ENCODE measurements around the gene RAP1A.

Gene RAP1A

GRCh38 chr1:111611986-111612385 is 7.6 kb upstream of the RAP1A start:
- no peak for DNase-seq (ENCODE audit: low spot score)
- POLR2A ChIA-PET (ENCODE audit: low non-redundant PET) = no interaction called here
- TF ChIP-seq CTCF (conservative IDR thresholded peaks at IDR 0.05; ENCODE audit: low read depth) = no peak
- CTCF ChIA-PET = interaction anchor here (0.7 to 0.8 kb wide), 2 partner anchors 78 to 1279 kb away, joined by 3 read pairs; no protein-coding TSS in a partner anchor
- no peak overlapping the region for H3K27ac ChIP-seq

- POLR2A ChIA-PET (ENCODE audit: low non-redundant PET) = interaction anchor here (0.7 kb wide), 1 partner anchor 85 kb away, joined by 6 read pairs; no protein-coding TSS in a partner anchor
- H3K27ac ChIP-seq = no peak overlapping the region
- no peak for TF ChIP-seq CTCF (conservative IDR thresholded peaks at IDR 0.05; ENCODE audit: low read depth)
- no peak for DNase-seq (ENCODE audit: low spot score)
- CTCF ChIA-PET = interaction anchor here (0.6 kb wide), 1 partner anchor 1157 kb away, joined by 4 read pairs; no protein-coding TSS in a partner anchor
Measured at GRCh38 chr1:111615870-111616715, 3.5 kb upstream of the RAP1A start.

- ChIA-PET CTCF (interaction anchor here (1.5 kb wide), 1 partner anchor 110 kb away, joined by 9 read pairs; no protein-coding TSS in a partner anchor), POLR2A (ENCODE audit: low non-redundant PET) (no interaction called here)
- DNase-seq (ENCODE audit: low spot score) = no peak
- TF ChIP-seq CTCF (conservative IDR thresholded peaks at IDR 0.05; ENCODE audit: low read depth) = no peak
- no peak overlapping the region for H3K27ac ChIP-seq
Measured at GRCh38 chr1:111618081-111618480, 1.5 kb upstream of the RAP1A start.

GRCh38 chr1:111618961-111619634 is 491 bp upstream of the RAP1A start:
- ChIA-PET POLR2A (ENCODE audit: low non-redundant PET) (interaction anchor here (0.5 kb wide), 1 partner anchor 69 kb away, joined by 3 read pairs; no protein-coding TSS in a partner anchor), CTCF (interaction anchor here (0.6 to 1.5 kb wide), 3 partner anchors 9 to 111 kb away, joined by 3 to 9 read pairs (median 5); no protein-coding TSS in a partner anchor)
- H3K27ac ChIP-seq = peak overlapping the region; percentile 93
- no peak for DNase-seq (ENCODE audit: low spot score)
- no peak for TF ChIP-seq CTCF (conservative IDR thresholded peaks at IDR 0.05; ENCODE audit: low read depth)

GRCh38 chr1:111620441-111620971 is 917 bp downstream of the RAP1A start:
- POLR2A ChIA-PET (ENCODE audit: low non-redundant PET) = interaction anchor here (0.6 to 0.7 kb wide), 2 partner anchors 29 to 112 kb away, joined by 3 read pairs; no protein-coding TSS in a partner anchor
- no peak for TF ChIP-seq CTCF (conservative IDR thresholded peaks at IDR 0.05; ENCODE audit: low read depth)
- H3K27ac ChIP-seq = peak overlapping the region; percentile 93
- DNase-seq (ENCODE audit: low spot score) = peak; percentile 18
- CTCF ChIA-PET = interaction anchor here (1.0 kb wide), 1 partner anchor 10 kb away, joined by 5 read pairs; no protein-coding TSS in a partner anchor

- CTCF ChIA-PET = no interaction called here
- no peak overlapping the region for H3K27ac ChIP-seq
- POLR2A ChIA-PET (ENCODE audit: low non-redundant PET) = no interaction called here
- no peak for TF ChIP-seq CTCF (conservative IDR thresholded peaks at IDR 0.05; ENCODE audit: low read depth)
- DNase-seq (ENCODE audit: low spot score) = peak; percentile 7
Measured at GRCh38 chr1:111621050-111621449, 1.5 kb downstream of the RAP1A start.

All from RWPE1 (cell line).